ENCODE measurements around the gene P2RX5.

P2RX5 gene

DNA sequence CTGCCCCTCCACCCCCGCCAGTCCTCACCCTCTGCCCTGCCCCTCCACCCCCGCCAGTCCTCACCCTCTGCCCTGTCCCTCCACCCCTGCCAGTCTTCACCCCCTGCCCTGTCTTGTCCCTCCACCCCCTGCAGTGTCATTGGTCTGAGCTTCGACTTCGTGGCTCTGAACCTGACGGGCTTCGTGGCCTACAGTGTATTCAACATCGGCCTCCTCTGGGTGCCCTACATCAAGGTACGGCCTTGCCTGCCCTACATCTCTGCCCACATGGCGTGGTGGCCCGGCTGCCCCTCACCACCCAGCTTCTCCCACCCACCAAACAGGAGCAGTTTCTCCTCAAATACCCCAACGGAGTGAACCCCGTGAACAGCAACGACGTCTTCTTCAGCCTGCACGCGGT, 39.6 kb downstream of the P2RX5 start:
- DNase-seq: no peak

DNA sequence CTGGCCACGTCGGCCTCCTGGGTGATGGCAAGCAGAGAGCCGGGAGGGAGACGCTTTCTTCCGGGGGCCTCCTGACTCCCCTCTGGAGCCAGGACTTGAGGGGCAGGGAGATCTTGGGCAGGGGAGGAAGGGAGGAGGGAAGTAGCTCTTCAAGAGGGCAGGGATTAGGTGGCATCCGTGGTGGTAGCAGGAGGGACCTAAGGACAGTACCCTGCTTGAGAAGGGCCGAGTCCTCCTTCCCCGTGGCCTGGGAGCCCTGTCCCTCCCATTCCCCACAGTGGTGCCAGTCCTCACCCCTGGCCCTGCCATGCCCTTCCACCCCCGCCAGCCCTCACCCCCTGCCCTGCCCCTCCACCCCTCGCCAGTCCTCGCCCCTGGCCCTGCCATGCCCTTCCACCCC, 40.2 kb downstream of the P2RX5 start:
- no peak for DNase-seq

DNA sequence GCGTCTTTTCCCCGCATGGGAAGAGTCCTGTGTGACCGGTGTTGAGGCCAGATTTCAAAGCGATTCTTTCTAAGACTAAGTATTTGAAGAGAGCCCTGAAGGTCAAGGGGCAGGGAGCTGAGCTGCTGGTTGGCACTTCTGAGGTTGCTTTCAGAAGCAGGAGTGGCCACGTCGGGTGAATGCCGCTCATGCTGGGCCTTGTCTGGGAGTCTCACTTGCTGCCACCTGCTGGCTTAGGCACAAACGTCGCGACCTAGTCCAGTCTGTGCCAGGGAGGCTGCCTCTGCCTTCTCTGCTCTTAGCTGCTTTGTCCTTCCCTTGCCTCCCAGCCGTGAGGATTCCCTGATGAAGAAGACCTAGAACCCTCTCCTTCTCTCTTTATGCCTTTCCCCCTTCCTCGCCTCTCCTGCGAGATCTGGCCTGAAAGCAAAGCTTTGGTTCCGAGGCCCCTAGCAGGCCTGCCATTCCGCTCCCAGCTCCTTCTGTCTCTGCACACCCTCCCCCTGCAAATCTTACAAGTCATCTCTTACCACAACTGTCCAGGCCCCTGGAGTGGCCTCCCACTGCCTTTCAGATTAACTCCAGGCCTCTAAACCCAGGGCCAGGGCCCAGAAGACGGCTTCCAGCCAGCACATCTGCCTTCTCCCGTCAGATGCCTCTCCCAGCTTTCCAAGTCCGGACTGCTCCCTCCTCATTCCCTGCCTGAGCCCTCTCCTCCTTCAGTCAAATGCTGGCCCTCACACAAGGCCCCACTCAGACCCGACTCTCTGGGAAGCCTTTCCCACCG, 48.0 kb downstream of the P2RX5 start:
- peak; percentile 17 for DNase-seq

DNA sequence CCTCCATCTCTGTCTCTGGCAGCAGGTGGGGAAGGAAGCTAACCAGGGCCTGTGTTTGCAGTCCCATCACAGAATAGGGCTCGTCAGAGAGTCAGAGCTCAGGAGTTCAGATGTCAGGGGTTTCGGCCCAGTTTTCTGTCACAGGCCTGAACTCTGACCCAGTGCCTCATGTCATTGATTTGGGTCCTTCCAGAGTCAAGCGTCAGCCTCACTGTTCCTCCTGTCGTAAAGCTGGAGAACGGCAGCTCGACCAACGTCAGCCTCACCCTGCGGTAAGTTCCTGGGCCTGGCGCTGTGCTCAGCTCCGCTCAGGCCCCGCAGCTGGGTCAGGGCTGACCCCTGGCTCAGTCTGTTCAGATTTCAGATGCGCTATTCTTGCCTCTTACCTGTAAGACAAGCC, 48.7 kb downstream of the P2RX5 start:
- DNase-seq: no peak

DNA sequence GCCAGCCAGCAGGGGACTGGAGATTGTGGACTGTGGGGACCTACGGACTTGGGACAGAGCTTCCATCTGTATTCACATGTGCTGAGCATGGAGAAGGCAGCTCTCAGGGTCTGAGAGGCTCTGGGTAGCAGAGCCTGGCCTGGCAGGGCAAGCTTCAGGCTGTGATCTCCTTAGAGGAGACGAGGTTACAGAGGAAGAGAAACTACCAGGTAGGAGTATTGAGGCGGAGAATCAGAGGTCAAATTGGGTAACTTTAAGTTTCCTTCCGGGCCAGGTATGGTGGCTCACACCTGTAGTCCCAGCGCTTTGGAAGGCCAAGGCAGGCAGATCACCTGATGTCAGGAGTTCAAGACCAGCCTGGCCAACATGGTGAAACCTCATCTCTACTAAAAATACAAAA, 50.6 kb downstream of the P2RX5 start:
- no peak for DNase-seq

DNA sequence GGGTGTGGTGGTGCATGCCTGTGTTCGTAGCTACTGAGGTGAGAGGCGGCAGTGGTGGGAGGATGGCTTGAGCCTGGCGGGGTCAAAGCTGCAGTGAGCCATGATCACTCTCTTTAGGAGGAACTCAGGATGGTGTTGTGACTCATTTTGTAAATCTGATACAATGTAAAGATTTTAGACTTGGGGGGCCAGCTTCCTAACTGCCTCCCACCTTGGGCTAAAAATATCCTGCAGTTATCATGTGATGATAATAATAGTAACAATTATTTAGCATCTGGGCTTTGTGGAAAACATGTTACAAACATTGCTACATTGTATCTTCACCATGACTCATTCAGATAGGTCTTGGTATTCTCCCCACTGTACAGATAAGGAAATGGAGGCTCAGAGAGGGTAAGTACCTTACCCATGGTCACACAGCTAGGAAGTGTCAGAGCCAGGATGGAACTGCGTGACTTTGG, 52.0 kb downstream of the P2RX5 start:
- no peak for DNase-seq

DNA sequence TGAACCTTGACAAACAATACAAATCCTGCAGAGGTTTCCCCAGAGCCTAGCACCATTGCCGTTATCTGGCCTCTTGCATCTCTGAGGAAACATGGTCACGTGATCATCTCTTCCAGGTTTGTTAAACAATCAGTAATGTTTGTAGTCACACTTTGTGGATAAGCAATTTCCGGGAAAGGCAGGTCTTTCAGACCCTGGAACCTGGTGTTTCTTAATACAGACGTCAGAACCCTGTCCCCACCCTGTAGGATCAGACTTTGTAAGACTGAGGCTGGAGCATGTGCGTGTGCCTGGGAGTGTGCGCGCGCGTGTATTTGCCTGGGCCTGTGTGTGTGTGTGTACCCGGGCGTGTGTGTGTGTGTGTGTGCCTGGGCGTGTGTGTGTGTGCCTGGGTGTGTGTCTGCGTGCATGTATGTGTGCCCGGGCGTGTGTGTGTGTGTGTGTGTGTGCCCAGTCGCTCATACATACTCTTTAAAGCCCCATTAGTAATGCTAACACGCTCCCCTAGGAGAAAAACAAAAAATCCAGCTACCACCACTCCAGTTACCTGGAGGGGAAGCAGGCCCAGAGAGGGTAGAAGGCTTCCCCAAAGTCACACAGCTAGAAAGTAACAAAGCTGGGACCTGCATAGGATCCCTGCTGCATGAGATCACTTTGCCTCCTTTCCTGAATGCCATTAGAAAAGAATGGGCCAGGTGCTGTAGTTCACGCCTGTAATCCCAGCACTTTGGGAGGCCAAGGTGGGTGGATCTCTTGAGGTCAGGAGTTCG, 54.1 kb downstream of the P2RX5 start:
- no peak for DNase-seq

DNA sequence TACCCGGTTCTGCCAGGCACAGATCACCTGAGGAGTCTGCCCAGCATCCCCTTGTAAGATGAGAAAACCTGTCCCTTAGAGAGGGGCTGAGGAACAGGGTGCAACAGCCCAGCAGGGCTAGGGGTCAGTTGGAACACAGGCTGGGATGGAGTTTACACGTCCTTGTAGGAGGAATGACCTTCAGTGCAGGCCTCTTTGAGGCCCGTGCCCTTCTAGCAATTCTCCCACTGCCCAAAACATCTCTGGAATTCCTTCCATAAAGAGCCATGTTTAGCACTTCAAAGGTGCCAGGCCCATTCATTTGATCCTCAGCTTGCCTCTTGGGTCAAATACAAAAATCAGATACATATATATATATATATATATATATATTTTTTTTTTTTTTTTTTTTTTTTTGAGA, 54.9 kb downstream of the P2RX5 start:
- no peak for DNase-seq

DNA sequence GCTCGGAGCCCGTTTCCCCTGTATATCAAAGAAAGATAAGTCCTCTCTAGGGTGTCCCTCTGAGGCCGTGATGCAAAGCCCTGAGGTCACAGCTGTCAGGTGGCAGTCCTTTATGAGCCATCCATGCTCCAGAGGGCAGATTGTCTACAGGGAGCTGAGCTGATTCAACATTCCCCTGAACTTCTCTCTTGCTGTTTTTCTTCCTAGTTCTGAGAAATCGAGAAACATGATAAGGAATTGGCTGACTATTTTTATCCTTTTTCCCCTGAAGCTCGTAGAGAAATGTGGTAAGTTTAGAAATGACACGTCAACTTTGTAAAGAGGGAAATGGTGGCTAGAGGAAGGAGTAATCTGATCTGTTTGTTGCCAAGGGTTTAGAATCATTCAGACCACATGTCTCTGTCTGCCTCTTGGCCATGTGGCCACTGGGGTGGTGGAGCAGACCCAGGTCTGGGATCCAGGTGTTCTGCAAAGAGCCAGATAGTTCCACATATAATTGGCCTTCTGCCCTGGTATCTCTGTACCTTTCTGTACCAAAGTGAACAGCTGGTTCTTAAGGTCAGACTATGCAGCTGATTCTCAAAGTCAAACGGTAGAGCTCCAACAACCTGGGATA, 55.9 kb downstream of the P2RX5 start:
- DNase-seq: no peak

DNA sequence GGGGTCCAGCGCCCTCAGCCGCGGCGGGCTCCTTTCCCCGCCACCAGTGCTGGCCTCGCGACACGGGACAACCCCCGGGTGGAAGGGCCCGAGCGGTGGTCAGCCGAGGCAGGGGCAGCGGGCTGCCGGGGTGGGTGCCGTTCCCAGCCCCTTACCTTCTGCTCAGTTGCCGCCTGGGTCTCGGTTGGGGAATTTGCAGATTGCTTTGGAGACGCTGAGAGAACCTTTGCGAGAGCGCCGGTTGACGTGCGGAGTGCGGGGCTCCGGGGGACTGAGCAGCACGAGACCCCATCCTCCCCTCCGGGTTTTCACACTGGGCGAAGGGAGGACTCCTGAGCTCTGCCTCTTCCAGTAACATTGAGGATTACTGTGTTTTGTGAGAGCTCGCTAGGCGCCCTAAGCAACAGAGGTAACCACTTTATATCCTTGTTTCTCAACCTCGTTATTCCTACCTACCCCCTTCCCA, 59.0 kb downstream of the P2RX5 start:
- no peak for DNase-seq

DNA sequence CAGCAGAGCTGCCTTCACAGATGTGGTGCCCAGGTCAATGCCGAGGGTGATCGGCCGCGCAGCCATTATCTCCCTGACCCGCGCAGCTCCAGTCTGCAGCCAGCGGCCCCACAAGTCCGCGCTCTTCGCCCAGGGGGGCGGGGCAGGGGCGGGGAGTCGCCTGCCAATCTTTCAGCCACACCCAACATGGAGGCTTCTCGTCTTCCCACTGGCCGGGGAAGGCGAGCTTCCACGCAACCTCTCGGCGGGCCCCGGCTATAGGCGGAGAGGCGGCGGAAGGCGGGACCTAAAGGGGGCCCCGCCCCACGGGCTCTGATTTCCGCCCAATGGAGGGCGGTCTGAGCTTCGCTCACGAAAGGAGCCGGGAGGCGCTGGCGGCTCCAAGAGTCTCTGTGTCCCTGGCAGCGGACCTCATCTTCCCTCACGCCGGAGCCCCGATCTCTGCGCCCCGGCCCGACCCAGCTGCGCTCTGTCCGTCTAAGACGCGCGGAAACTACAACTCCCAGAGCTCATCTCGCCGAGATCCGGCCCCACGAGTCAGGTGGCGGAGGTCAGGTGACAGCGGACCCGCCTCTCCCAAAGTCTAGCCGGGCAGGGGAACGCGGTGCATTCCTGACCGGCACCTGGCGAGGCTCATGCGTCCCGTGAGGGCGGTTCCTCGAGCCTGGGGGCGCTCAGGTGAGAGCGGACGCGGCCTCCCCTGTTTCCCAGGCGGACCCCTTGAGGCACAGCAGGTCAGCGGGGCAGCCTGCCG, 59.6 kb downstream of the P2RX5 start, which contains the start of the genes CTNS and SHPK:
CTNS (plus strand) TSS at position 607 of the 754 bp plus-strand sequence. CDS start 3,447 bp downstream, outside the sequence.
SHPK (minus strand) TSS at position 97 of the 754 bp plus-strand sequence; CDS start at position 66, 31 bp downstream.
- peak; percentile 79 for DNase-seq

DNA sequence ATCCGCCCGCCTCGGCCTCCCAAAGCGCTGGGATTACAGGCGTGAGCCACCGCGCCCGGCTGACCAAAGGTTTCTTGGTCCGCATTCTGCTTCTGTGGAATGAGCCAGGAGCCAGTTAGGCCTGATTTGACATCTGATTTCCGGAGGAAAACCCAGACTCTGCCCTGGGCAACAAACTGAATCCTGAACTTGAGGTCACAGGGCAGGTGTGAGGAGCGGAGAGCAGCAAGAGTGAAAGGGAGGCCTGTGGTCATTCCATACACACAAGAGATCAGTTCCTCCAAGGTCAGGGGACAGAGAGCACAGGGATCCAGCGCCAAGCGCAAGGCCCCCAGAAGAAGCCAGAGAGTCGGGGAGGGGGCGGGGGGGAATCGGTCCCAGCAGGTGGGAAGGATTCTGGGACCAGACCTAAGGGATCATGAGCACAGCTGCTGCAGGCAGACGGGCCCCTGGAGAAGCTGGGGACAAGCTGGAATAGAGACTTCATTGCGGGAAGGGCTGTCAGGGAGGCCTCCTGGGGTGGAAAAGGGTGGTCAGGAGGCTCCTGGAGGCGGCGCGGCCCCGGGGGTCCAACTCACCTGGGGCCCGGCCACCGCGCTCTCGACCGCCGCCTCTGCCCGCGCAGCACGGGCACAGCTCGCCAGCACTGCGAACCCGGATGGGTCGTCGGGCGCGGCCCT, 60.3 kb downstream of the P2RX5 start:
- DNase-seq: no peak

DNA sequence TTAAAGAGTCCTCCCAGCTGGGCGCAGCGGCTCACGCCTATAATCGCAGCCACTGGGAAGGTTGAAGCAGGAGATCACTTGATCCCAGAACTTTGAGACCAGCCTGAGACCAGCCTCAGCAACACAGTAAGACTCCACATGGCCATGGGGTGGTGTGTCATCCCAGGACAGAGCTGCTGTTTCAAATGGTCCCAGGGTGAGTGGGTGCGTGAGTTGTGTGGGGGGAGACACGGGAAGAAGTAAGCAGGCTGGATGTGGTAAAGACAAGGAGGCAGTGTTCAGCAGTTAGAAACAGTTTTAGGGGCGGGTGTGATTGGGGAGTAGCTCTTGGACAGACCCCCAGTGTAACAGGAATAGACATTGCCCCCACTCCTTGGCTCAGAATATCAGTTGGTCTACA, 63.7 kb downstream of the P2RX5 start:
- no peak for DNase-seq

DNA sequence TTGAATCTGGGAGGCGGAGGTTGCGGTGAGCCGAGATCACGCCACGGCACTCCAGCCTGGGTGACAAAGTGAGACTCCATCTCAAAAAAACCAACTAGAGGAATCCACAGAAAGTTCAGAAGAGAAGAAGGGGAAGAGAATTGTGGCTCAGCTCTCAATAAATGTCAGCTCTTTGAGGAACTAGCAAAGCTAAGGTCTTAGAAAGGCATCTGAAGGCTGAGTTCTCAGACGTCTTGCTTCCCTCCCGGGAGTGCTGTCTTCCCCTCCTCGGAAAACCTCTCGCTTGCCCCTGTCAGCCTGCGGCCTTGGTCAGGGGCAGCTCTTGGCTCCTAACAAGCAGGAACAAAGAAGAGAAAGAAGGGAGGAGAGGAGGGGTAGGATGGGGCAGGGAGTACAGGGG, 65.2 kb downstream of the P2RX5 start:
- DNase-seq: no peak

DNA sequence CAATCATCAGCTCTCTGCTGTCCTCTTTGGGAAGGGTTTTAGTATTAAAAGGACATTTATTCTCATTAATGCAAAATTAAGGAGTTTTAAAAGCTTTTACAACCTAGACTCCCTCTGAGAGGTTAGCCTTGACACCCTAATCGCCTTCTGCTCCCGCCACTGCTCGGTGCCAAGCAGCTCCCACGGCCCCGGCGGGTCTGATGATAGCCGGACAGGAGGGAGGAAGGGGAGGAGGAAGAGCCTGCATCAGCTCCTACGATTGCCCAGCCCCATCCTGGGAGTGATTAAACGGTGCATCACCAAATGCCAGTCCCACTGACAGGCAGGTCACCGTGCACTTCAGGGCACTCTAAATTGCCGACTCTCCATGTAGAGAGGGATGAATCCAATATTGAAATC, 68.2 kb downstream of the P2RX5 start:
- no peak for DNase-seq

DNA sequence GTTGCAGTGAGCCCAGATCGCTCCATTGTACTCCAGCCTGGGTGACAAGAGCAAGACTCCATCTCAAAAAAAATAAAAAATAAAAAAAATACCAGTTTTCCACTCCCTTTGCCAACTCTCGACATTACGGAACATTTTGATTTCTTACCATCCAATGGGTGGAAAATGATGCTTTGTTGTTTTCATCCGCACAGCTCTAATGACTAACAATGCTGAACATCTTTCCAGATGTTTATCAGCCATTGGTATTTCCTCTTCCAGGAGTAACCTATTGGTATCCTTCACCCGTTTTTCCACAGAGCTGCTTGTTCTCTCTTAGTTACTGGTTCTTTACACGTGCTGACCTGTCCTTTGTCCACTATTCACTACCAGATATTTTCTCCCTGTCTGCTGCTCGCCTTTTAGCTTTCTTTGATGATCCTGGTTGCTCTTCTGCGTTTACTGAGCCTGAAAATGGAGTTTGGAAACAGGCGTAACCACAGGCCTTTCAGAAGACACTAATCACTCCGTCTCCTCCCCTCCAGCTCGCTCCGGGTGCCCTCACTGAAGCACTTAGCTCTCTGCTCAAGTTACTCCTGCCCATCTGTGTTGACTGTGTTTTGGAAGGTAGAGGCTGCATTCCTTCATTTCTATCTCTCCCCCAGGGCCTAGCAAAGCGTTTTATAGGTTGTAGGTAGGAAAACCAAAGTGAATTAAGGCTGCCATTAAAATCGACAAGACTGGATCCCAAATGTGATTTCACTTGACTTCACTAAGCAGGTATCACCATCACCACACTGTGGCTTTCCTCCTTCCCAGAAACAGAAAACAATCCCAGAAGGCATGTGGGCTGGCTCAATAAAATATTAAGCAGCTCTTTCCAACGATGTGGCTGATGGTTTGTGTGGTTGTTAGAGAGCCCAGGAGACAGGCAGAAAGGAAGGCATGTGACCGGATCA, 68.9 kb downstream of the P2RX5 start:
- no peak for DNase-seq
